ENCODE measurements around the gene CDK4. TPM values are rescaled to one million over a fixed set of nuclear protein-coding genes. Genes with fewer than 3 reads are reported as not detected.

Gene CDK4
- total and polyA plus RNA-seq, 2 of the 4 experiments (the other 2 are of a cell fraction): 261 to 297 TPM

- Histone ChIP-seq H3K4me3 (ENCODE audit: insufficient read depth, low read depth, low read length) (no peak overlapping the region), H4K91ac (ENCODE audit: insufficient read depth, low read depth, low read length) (no peak overlapping the region), H2BK15ac (ENCODE audit: low read depth, low read length) (no peak overlapping the region), H4K20me1 (ENCODE audit: insufficient read depth, low read length) (0 out of 2 replicates have a peak, but pooled peaks cover 7% of the 10 kb centered on the region), H2AK9ac (replicated peaks; ENCODE audit: low read depth, low read length, poor library complexity) (peak overlapping the region; percentile 28), H3K9me3 (ENCODE audit: control insufficient read depth, insufficient read depth, low read length) (no peaks in the 10 kb centered on the region), H4K8ac (ENCODE audit: low read depth in 2 of 2, low read length in 2 of 2) (no peak overlapping the region), H3K27ac (ENCODE audit: insufficient read depth, low read length) (no peak overlapping the region), H2BK20ac (ENCODE audit: low read depth, low read length) (no peak overlapping the region), H3K9ac (ENCODE audit: low read depth, low read length) (no peak overlapping the region), H3K4me1 (ENCODE audit: control insufficient read depth, insufficient read depth, low read length) (peaks cover 7% of the 10 kb centered on the region), H3K14ac (replicated peaks; ENCODE audit: low read depth, low read length) (no peak overlapping the region), H3K18ac (ENCODE audit: low read depth, low read length) (no peak overlapping the region), H3K79me1 (ENCODE audit: low read depth in 1 of 2, low read length in 2 of 2) (peaks cover 28 to 62% of the 10 kb centered on the region in 2 experiments; a peak in 3 of 4 replicates), H3K4ac (ENCODE audit: low read depth, low read length) (no peak overlapping the region), H3K23ac (ENCODE audit: low read depth, low read length) (no peak overlapping the region), H2BK120ac (ENCODE audit: low read depth, low read length) (no peak overlapping the region), H2AK5ac (ENCODE audit: low read depth, low read length) (no peak overlapping the region), H3K27me3 (ENCODE audit: control insufficient read depth, insufficient read depth, low read length) (no peaks in the 10 kb centered on the region), H2BK5ac (ENCODE audit: low read depth, low read length, poor library complexity, severe bottlenecking) (no peak overlapping the region), H2AFZ (replicated peaks; ENCODE audit: low read length, poor library complexity) (no peak overlapping the region), H3K36me3 (ENCODE audit: control insufficient read depth, insufficient read depth, low read length) (peaks cover 24% of the 10 kb centered on the region), H3K4me2 (ENCODE audit: low read depth, low read length) (no peak overlapping the region), H3K56ac (ENCODE audit: extremely low read depth, insufficient read depth, low read length) (no peak overlapping the region), H3K9me1 (ENCODE audit: insufficient read depth, low read length) (peaks cover 18% of the 10 kb centered on the region), H4K5ac (ENCODE audit: low read depth, low read length) (no peak overlapping the region)
- WGBS, 2 experiments (ENCODE audit: extremely low coverage in 2 of 2, insufficient read length in 1 of 2): no CpG with 5 or more reads among the region's 5 CpGs
- no TSS peak for BruUV-seq (replicated peaks)
- intact Hi-C loops (cut with micrococcal nuclease): no loop called here
- CTCF ChIA-PET: no interaction called here
- DNase-seq: no peak
- in situ Hi-C loops (cut with MboI; ENCODE audit: low sequenced_read_pairs): no loop called here
- no peak for TF ChIP-seq POLR2A (IDR thresholded peaks at IDR 0.05; ENCODE audit: low read depth, low read length)
- TF ChIP-seq ELK1 (IDR thresholded peaks at IDR 0.05; ENCODE audit: borderline replicate concordance, low read depth, low read length): no peak
- no peak for TF ChIP-seq MAFK (IDR thresholded peaks at IDR 0.05; ENCODE audit: low read depth, low read length)
- dilution Hi-C loops (cut with HindIII; ENCODE audit: low sequenced_read_pairs, unreplicated experiment): no loop called here
- no peak for ATAC-seq (ENCODE audit: low read depth)
- POLR2A ChIA-PET (ENCODE audit: unreplicated experiment): no interaction called here
Measured at GRCh38 chr12:57749061-57749460, 3.0 kb downstream of the CDK4 start.

All from IMR-90 (cell line).